Measurements from ENCODE around the gene SYT17. TPM values are rescaled to one million over a fixed set of nuclear protein-coding genes. Genes with fewer than 3 reads are reported as not detected.

SYT17 gene
- polyA plus RNA-seq, 3 donors: 9.3 to 10.4 (median 10.0) TPM

Other genes starting within 250 kb of the SYT17 start
- 10 to 100 TPM; 48.5 to 53.7 (median 53.0) TPM for gene SMG1, start 241.8 kb upstream of the SYT17 start, polyA plus RNA-seq (ENCODE audit: insufficient read length in 3 of 3)
- 1 to 10 TPM; 1.6 to 1.7 (median 1.7) TPM for gene TMC7, start 184.3 kb upstream of the SYT17 start, polyA plus RNA-seq (ENCODE audit: insufficient read length in 3 of 3)
- gene COQ7, start 100.6 kb upstream of the SYT17 start, polyA plus RNA-seq (ENCODE audit: insufficient read length in 3 of 3): 10 to 100 TPM; 30.5 to 34.4 (median 32.1) TPM
- gene ITPRIPL2, start 54.3 kb upstream of the SYT17 start, polyA plus RNA-seq (ENCODE audit: insufficient read length in 3 of 3): 10 to 100 TPM; 15.2 to 16.6 (median 15.8) TPM
- under 1 TPM in 1 of 3 donors, not detected in 2; 0.11 TPM for gene CLEC19A, start 117.5 kb downstream of the SYT17 start, polyA plus RNA-seq (ENCODE audit: insufficient read length in 3 of 3)
- under 1 TPM; 0.55 to 0.75 (median 0.57) TPM for gene TMC5, start 249.6 kb downstream of the SYT17 start, polyA plus RNA-seq (ENCODE audit: insufficient read length in 3 of 3)

Measured in right renal cortex interstitium (tissue), 3 donors.